ENCODE results near the gene HIVEP3.

DNA sequence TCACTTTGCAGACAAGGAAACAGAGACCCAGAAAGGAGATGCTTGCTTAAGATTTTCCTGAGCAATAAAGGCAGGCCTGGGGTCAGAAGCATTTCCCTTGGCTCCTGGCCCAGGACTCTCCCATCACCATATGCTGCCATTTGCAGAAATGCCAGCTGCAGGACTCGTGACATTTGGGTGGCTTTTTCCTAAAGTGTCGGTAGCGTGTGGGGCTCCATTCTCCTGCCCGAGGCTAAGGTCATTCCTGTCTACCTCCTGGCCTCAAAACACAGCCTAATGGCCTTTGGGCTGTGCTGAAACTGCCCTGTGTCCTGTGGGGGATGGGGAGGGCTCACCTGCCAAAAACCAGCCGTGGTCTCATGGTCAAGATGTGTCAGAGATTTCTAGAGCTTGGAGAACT is 218.1 kb downstream of the HIVEP3 start:
- TF ChIP-seq YY1 (IDR thresholded peaks at IDR 0.05; ENCODE audit: insufficient read depth, insufficient read length) (no peak), ZNF274 (IDR thresholded peaks at IDR 0.05; ENCODE audit: low read depth, low read length) (no peak), SUZ12 (IDR thresholded peaks at IDR 0.05; ENCODE audit: extremely low read depth, insufficient read depth, insufficient read length) (no peak)
